Hematopoietic multipotent progenitor cell treated with erythropoietin and hydrocortisone succinate and interleukin-3 and kit ligand, for 15 days (in vitro differentiated cells): Measurements from ENCODE around the gene EZR.

Source experiments
- DNase-seq: peaks from one replicate; pipeline ENCODE4 v3.0.0-alpha.2; 2015; ENCODE audit warnings: low spot score

EZR gene

GRCh38 chr6:158775832-158776231 lies 43.3 kb downstream of the EZR start:
- no peak for DNase-seq

- no peak for DNase-seq
Measured at GRCh38 chr6:158774717-158775449, 44.3 kb downstream of the EZR start.

GRCh38 chr6:158773581-158774449 lies 45.4 kb downstream of the EZR start:
- DNase-seq = no peak

- DNase-seq = no peak
Measured at GRCh38 chr6:158772851-158773371, 46.3 kb downstream of the EZR start.

- no peak for DNase-seq
Measured at GRCh38 chr6:158772172-158772571, 47.0 kb downstream of the EZR start.

GRCh38 chr6:158771399-158772152 lies 47.6 kb downstream of the EZR start:
- DNase-seq = no peak

- DNase-seq = no peak
Measured at GRCh38 chr6:158770533-158771330, 48.4 kb downstream of the EZR start.

GRCh38 chr6:158769771-158770432 lies 49.3 kb downstream of the EZR start:
- no peak for DNase-seq

- no peak for DNase-seq
Measured at GRCh38 chr6:158769234-158769770, 49.9 kb downstream of the EZR start.

GRCh38 chr6:158768436-158768835 lies 50.7 kb downstream of the EZR start:
- DNase-seq = no peak

GRCh38 chr6:158767709-158768108 lies 51.5 kb downstream of the EZR start:
- DNase-seq = no peak

GRCh38 chr6:158766621-158767455 lies 52.3 kb downstream of the EZR start:
- no peak for DNase-seq

- DNase-seq = no peak
Measured at GRCh38 chr6:158765499-158766068, 53.6 kb downstream of the EZR start.

- DNase-seq = no peak
Measured at GRCh38 chr6:158764926-158765325, 54.2 kb downstream of the EZR start.

GRCh38 chr6:158764183-158764849 lies 54.9 kb downstream of the EZR start:
- DNase-seq = no peak

- no peak for DNase-seq
Measured at GRCh38 chr6:158763434-158764182, 55.6 kb downstream of the EZR start.

- no peak for DNase-seq
Measured at GRCh38 chr6:158762787-158763433, 56.3 kb downstream of the EZR start.

GRCh38 chr6:158761746-158762145 lies 57.4 kb downstream of the EZR start:
- DNase-seq = no peak
